Skin epidermis (tissue), 12 donors: ENCODE measurements around the gene NAA40.
"Not testable (repeated sequence)": the region's sequence is repeated elsewhere in the genome, so short reads cannot be mapped to it uniquely, and the experiment has no call there.

ENCODE experiments used
- H3K27ac ChIP-seq, 21 experiments: fragments of 200-600 bp; sonication (generic) in 11 of 21; one replicate each; pipeline ENCODE4 v1.5.0; 2020; ENCODE audit warnings: mild to moderate bottlenecking in 3 of 21, inconsistent platforms in 2 of 21, moderate library complexity in 2 of 21
- H3K4me3 ChIP-seq, 7 experiments: fragments of 200-600 bp; sonication (generic) in 2 of 7; one replicate each; pipeline ENCODE4 v1.5.0; 2020; ENCODE audit warnings: inconsistent platforms in 2 of 7, mild to moderate bottlenecking in 2 of 7, moderate library complexity in 1 of 7

The NAA40 gene

GRCh38 chr11:63931045-63931444 lies 7.8 kb upstream of the NAA40 start:
- no peak overlapping the region for H3K27ac ChIP-seq

GRCh38 chr11:63931876-63932275 lies 6.9 kb upstream of the NAA40 start:
- Histone ChIP-seq H3K27ac (no peak overlapping the region), H3K4me3 (no peak overlapping the region)

More at GRCh38 chr11:63931045-63931444, 7.8 kb upstream of the NAA40 start:
- H3K4me3 ChIP-seq = no peak overlapping the region

GRCh38 chr11:63933459-63933858 lies 5.3 kb upstream of the NAA40 start:
- H3K4me3 ChIP-seq = no peak overlapping the region

GRCh38 chr11:63937713-63938478 lies 906 bp upstream of the NAA40 start:
- Histone ChIP-seq H3K4me3 (peak overlapping the region; percentile 53 to 86 (median 70)), H3K27ac (peak overlapping the region in 13 of 21 experiments; percentile 2 to 84 (median 71))

More at GRCh38 chr11:63933459-63933858, 5.3 kb upstream of the NAA40 start:
- no peak overlapping the region for H3K27ac ChIP-seq

- Histone ChIP-seq H3K4me3 (peak overlapping the region; percentile 53 to 86 (median 70)), H3K27ac (peak overlapping the region in 18 of 21 experiments; percentile 2 to 84 (median 70))
These were observed 642 bp downstream of the NAA40 start for GRCh38 chr11:63939397-63939891.

GRCh38 chr11:63940786-63941185 lies 2.0 kb downstream of the NAA40 start:
- Histone ChIP-seq H3K4me3 (no peak overlapping the region), H3K27ac (peak overlapping the region in 1 of 21 experiments; percentile 29)

GRCh38 chr11:63941901-63942300 lies 3.1 kb downstream of the NAA40 start:
- H3K27ac ChIP-seq = no peak overlapping the region

GRCh38 chr11:63942803-63943202 lies 4.0 kb downstream of the NAA40 start:
- Histone ChIP-seq H3K27ac (peak overlapping the region in 1 of 21 experiments; percentile 25), H3K4me3 (no peak overlapping the region)

More at GRCh38 chr11:63941901-63942300, 3.1 kb downstream of the NAA40 start:
- no peak overlapping the region for H3K4me3 ChIP-seq

GRCh38 chr11:63944987-63945386 lies 6.2 kb downstream of the NAA40 start:
- no peak overlapping the region for H3K4me3 ChIP-seq
- H3K27ac ChIP-seq = peak overlapping the region in 11 of 21 experiments; percentile 22 to 84 (median 44)

- Histone ChIP-seq H3K4me3 (no peak overlapping the region), H3K27ac (peak overlapping the region in 11 of 21 experiments; percentile 22 to 84 (median 44))
These were observed 6.8 kb downstream of the NAA40 start for GRCh38 chr11:63945477-63946163.

- no peak overlapping the region for H3K4me3 ChIP-seq
- H3K27ac ChIP-seq = peak overlapping the region in 18 of 21 experiments; percentile 9 to 85 (median 60)
These were observed 13.2 kb downstream of the NAA40 start for GRCh38 chr11:63951779-63952536.

GRCh38 chr11:63952570-63952969 lies 13.8 kb downstream of the NAA40 start:
- Histone ChIP-seq H3K27ac (peak overlapping the region in 15 of 21 experiments; percentile 9 to 85 (median 59)), H3K4me3 (no peak overlapping the region)

GRCh38 chr11:63958008-63958407 lies 19.2 kb downstream of the NAA40 start:
- Histone ChIP-seq H3K4me3 (no peak overlapping the region), H3K27ac (peak overlapping the region in 4 of 21 experiments; percentile 13 to 36 (median 28))

GRCh38 chr11:63961608-63962412 lies 23.0 kb downstream of the NAA40 start:
- H3K27ac ChIP-seq = peak overlapping the region in 5 of 21 experiments; percentile 14 to 72 (median 46)

GRCh38 chr11:63963895-63964294 lies 25.1 kb downstream of the NAA40 start:
- H3K4me3 ChIP-seq, H3K27ac ChIP-seq: not testable (repeated sequence)

More at GRCh38 chr11:63961608-63962412, 23.0 kb downstream of the NAA40 start:
- H3K4me3 ChIP-seq = no peak overlapping the region

- Histone ChIP-seq H3K27ac (no peak overlapping the region), H3K4me3 (no peak overlapping the region)
These were observed 27.6 kb downstream of the NAA40 start for GRCh38 chr11:63966444-63966843.

GRCh38 chr11:63969461-63969860 lies 30.7 kb downstream of the NAA40 start:
- no peak overlapping the region for H3K27ac ChIP-seq
- H3K4me3 ChIP-seq = no peak overlapping the region

GRCh38 chr11:63970902-63971301 lies 32.1 kb downstream of the NAA40 start:
- H3K4me3 ChIP-seq = no peak overlapping the region
- H3K27ac ChIP-seq = no peak overlapping the region

- peak overlapping the region in 1 of 21 experiments; percentile 97 for H3K27ac ChIP-seq
- not testable (repeated sequence) for H3K4me3 ChIP-seq
These were observed 35.1 kb downstream of the NAA40 start for GRCh38 chr11:63973912-63974258.
